ACC112 (cell line): ENCODE results near the gene SGCD.

Experiments used
- H2AFZ ChIP-seq: fragments of 200-600 bp; sonication (generic); one replicate; pipeline ENCODE4 v1.6.0; 2017; ENCODE audit warnings: antibody characterized with exemption, low read length; ENCODE audit not compliant: unreplicated experiment
- H3K27ac ChIP-seq: fragments of 200-600 bp; sonication (generic); 2 replicates; pipeline ENCODE4 v1.5.1; 2014; ENCODE audit warnings: low read depth, mild to moderate bottlenecking, antibody characterized with exemption, low read length, moderate library complexity
- H3K27me3 ChIP-seq: fragments of 200-600 bp; sonication (generic); 2 replicates; pipeline ENCODE4 v1.6.1; 2014; ENCODE audit warnings: mild to moderate bottlenecking, antibody characterized with exemption, low read length, moderate library complexity, mixed read lengths; ENCODE audit not compliant: insufficient read depth
- H3K36me3 ChIP-seq: fragments of 200-600 bp; sonication (generic); 2 replicates; pipeline ENCODE4 v1.6.1; 2016; ENCODE audit warnings: mild to moderate bottlenecking, antibody characterized with exemption, low read length, moderate library complexity, mixed read lengths; ENCODE audit not compliant: insufficient read depth
- H3K4me1 ChIP-seq: fragments of 200-600 bp; sonication (generic); one replicate; pipeline ENCODE4 v1.6.1; 2016; ENCODE audit warnings: low read length, mixed read lengths; ENCODE audit not compliant: insufficient read depth, unreplicated experiment, control insufficient read depth
- H3K4me3 ChIP-seq: fragments of 200-600 bp; sonication (generic); 2 replicates; pipeline ENCODE4 v1.5.1; 2014; ENCODE audit warnings: mild to moderate bottlenecking, low read depth, low read length
- H3K79me2 ChIP-seq: fragments of 200-600 bp; sonication (generic); one replicate; pipeline ENCODE4 v1.6.0; 2016; ENCODE audit warnings: low read length; ENCODE audit not compliant: control insufficient read depth, unreplicated experiment, insufficient read depth

SGCD gene

GRCh38 chr5:156500755-156501154 lies 173.8 kb downstream of the SGCD start:
- H3K27ac ChIP-seq, result no peak overlapping the region
- H3K79me2 ChIP-seq, result no peaks in the 10 kb centered on the region
- no peaks in the 10 kb centered on the region for H3K36me3 ChIP-seq
- H2AFZ ChIP-seq, result no peak overlapping the region
- no peaks in the 10 kb centered on the region for H3K27me3 ChIP-seq
- no peak overlapping the region for H3K4me3 ChIP-seq
- no peaks in the 10 kb centered on the region for H3K4me1 ChIP-seq

- H3K27ac ChIP-seq, result no peak overlapping the region
- H3K4me3 ChIP-seq, result no peak overlapping the region
Measured at GRCh38 chr5:156505101-156505500, 178.1 kb downstream of the SGCD start.

GRCh38 chr5:156513123-156513815 lies 186.3 kb downstream of the SGCD start:
- Histone ChIP-seq H3K27me3 (no peaks in the 10 kb centered on the region), H2AFZ (no peak overlapping the region), H3K4me3 (no peak overlapping the region), H3K4me1 (no peaks in the 10 kb centered on the region), H3K79me2 (no peaks in the 10 kb centered on the region), H3K36me3 (no peaks in the 10 kb centered on the region), H3K27ac (no peak overlapping the region)

More at GRCh38 chr5:156505101-156505500, 178.1 kb downstream of the SGCD start:
- Histone ChIP-seq H3K27me3 (no peaks in the 10 kb centered on the region), H3K36me3 (no peaks in the 10 kb centered on the region), H3K79me2 (no peaks in the 10 kb centered on the region), H3K4me1 (no peaks in the 10 kb centered on the region), H2AFZ (no peak overlapping the region)

- Histone ChIP-seq H3K4me1 (no peaks in the 10 kb centered on the region), H3K36me3 (no peaks in the 10 kb centered on the region), H3K79me2 (no peaks in the 10 kb centered on the region), H3K27me3 (no peaks in the 10 kb centered on the region), H3K4me3 (no peak overlapping the region), H3K27ac (no peak overlapping the region), H2AFZ (no peak overlapping the region)
Measured at GRCh38 chr5:156515121-156515520, 188.2 kb downstream of the SGCD start.

GRCh38 chr5:156515803-156516360 lies 188.9 kb downstream of the SGCD start:
- H3K4me3 ChIP-seq, result no peak overlapping the region
- H3K79me2 ChIP-seq, result no peaks in the 10 kb centered on the region
- no peak overlapping the region for H3K27ac ChIP-seq
- no peaks in the 10 kb centered on the region for H3K27me3 ChIP-seq
- H2AFZ ChIP-seq, result no peak overlapping the region
- no peaks in the 10 kb centered on the region for H3K36me3 ChIP-seq
- H3K4me1 ChIP-seq, result no peaks in the 10 kb centered on the region

GRCh38 chr5:156522651-156523529 lies 195.9 kb downstream of the SGCD start:
- Histone ChIP-seq H3K4me3 (no peak overlapping the region), H2AFZ (no peak overlapping the region), H3K27ac (no peak overlapping the region), H3K79me2 (no peaks in the 10 kb centered on the region), H3K36me3 (no peaks in the 10 kb centered on the region), H3K27me3 (no peaks in the 10 kb centered on the region), H3K4me1 (no peaks in the 10 kb centered on the region)

- H3K36me3 ChIP-seq, result no peaks in the 10 kb centered on the region
- no peak overlapping the region for H3K4me3 ChIP-seq
- H3K27me3 ChIP-seq, result no peaks in the 10 kb centered on the region
- no peak overlapping the region for H3K27ac ChIP-seq
- no peaks in the 10 kb centered on the region for H3K4me1 ChIP-seq
- H3K79me2 ChIP-seq, result no peaks in the 10 kb centered on the region
- no peak overlapping the region for H2AFZ ChIP-seq
Measured at GRCh38 chr5:156523607-156524006, 196.6 kb downstream of the SGCD start.

GRCh38 chr5:156526081-156526925 lies 199.3 kb downstream of the SGCD start:
- H3K4me1 ChIP-seq, result no peaks in the 10 kb centered on the region
- H3K79me2 ChIP-seq, result no peaks in the 10 kb centered on the region
- H3K27me3 ChIP-seq, result no peaks in the 10 kb centered on the region
- no peaks in the 10 kb centered on the region for H3K36me3 ChIP-seq
- no peak overlapping the region for H3K4me3 ChIP-seq
- no peak overlapping the region for H2AFZ ChIP-seq
- H3K27ac ChIP-seq, result no peak overlapping the region

- H3K79me2 ChIP-seq, result no peaks in the 10 kb centered on the region
- no peaks in the 10 kb centered on the region for H3K4me1 ChIP-seq
- no peaks in the 10 kb centered on the region for H3K27me3 ChIP-seq
- no peak overlapping the region for H3K27ac ChIP-seq
- H3K4me3 ChIP-seq, result no peak overlapping the region
- H3K36me3 ChIP-seq, result no peaks in the 10 kb centered on the region
- no peak overlapping the region for H2AFZ ChIP-seq
Measured at GRCh38 chr5:156527611-156528010, 200.6 kb downstream of the SGCD start.

- Histone ChIP-seq H3K27me3 (no peaks in the 10 kb centered on the region), H3K4me3 (no peak overlapping the region), H3K79me2 (no peaks in the 10 kb centered on the region), H2AFZ (no peak overlapping the region), H3K4me1 (no peaks in the 10 kb centered on the region), H3K36me3 (no peaks in the 10 kb centered on the region), H3K27ac (no peak overlapping the region)
Measured at GRCh38 chr5:156528673-156529072, 201.7 kb downstream of the SGCD start.
